ENCODE data around the gene NTN5. TPM values are rescaled to one million over a fixed set of nuclear protein-coding genes. Genes with fewer than 3 reads are reported as not detected.
A peak's percentile ranks its signal among the peaks of the same experiment; 100 is the strongest.

Gene NTN5
- total and polyA plus RNA-seq, 10 of the 15 experiments (the other 5 are each of a cell fraction or from before 2014, with no cell fraction given) = 0.07 to 0.22 TPM; not detected in 8

DNA sequence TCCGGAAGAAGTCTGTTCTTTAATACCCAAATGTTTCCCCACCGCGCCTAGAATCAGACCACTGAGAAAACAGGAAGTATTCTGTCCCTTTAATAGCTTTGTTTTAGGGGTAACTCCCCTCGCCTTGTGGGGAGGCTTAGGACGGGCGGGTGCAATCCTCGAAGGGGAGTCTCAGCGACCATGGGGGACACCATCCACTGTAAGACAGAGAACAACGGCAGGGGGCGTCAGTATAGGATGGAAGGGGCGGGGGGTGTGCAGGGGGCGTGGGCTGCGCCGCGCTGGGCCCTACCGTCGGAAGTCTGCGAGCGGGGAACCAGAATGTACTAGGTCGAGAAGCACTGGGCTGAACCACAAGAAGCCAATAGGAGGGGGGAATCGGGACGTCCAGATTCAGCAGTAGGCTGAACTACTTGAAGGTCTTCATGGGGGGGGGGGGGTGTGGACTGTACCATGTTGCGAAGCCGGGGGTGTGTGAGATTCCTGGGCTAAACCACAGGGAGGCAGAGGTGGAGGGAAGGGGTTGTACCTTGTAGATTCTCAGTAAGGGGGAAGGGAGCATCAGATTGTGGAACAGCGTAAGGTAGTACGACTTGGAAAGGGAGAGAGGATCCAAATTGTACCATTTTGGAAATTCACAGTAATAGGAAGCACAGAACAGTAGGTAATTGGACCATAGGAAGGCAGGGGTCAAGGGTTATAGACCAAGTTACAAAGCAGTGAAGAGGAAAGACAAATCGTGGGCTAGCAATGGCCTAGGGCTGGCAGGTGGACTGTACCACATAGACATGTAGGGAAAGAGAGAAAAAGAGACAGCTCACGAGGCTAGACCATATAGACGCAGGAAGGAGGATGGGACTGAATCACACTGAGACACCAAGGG is 34.6 kb downstream of the NTN5 start (continued):
- TF ChIP-seq, protein P1, sequence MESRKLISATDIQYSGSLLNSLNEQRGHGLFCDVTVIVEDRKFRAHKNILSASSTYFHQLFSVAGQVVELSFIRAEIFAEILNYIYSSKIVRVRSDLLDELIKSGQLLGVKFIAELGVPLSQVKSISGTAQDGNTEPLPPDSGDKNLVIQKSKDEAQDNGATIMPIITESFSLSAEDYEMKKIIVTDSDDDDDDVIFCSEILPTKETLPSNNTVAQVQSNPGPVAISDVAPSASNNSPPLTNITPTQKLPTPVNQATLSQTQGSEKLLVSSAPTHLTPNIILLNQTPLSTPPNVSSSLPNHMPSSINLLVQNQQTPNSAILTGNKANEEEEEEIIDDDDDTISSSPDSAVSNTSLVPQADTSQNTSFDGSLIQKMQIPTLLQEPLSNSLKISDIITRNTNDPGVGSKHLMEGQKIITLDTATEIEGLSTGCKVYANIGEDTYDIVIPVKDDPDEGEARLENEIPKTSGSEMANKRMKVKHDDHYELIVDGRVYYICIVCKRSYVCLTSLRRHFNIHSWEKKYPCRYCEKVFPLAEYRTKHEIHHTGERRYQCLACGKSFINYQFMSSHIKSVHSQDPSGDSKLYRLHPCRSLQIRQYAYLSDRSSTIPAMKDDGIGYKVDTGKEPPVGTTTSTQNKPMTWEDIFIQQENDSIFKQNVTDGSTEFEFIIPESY (IDR thresholded peaks at IDR 0.05) = no peak; the same call in 1 of the 2 replicates
- TF ChIP-seq ZNF207 (IDR thresholded peaks at IDR 0.05; ENCODE audit: borderline replicate concordance) = 0 out of 2 replicates have a peak, but pooled peaks have one; percentile 47
- TF ChIP-seq RBBP5 (conservative IDR thresholded peaks at IDR 0.05) = no peak

DNA sequence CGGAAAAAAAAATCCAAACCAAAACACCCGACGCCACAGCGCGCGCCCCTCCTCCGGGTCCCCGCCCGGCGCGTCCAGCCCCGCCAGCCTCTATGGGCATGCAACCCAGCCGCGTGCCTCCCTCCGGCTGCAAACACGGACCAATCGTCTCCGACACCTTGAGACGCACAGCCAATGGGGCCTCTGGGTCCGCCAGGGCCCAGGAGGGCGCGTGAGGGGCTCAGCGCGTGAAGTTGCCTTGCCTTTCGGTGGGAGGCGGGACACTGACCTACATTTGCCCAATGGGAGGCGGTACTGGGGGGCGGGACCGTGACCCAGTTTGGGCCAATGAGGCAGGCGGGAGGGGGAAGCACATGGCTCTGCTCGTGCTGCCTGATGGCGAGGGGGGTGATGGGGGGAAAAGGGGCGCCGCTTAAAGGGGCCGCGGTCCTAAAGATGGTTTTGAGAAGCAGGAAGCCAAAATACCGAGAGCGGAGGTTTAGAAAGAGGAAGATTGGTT is 35.3 kb downstream of the NTN5 start:
- ChIA-PET RAD21 (ENCODE audit: unreplicated experiment) (interaction anchor here (0.9 to 1.3 kb wide), 2 partner anchors 19 to 356 kb away, joined by 3 to 5 read pairs; partner anchors contain the start of genes GYS1, RPL18, RUVBL2 and SPHK2), SMC1A (ENCODE audit: uncharacterized antibody, unreplicated experiment) (interaction anchor here (1.0 to 1.3 kb wide), 2 partner anchors 8 to 37 kb away, joined by 3 to 4 read pairs; partner anchors contain the start of gene CA11), CTCF (interaction anchor here (1.0 to 1.2 kb wide), 2 partner anchors 8 to 37 kb away, joined by 3 to 5 read pairs; partner anchors contain the start of gene CA11), POLR2A (interaction anchor here (0.6 to 1.7 kb wide), 6 partner anchors 10 to 328 kb away, joined by 3 to 5 read pairs (median 3); partner anchors contain the start of genes FTL, RPL18 and SPHK2)
- Histone ChIP-seq H3K79me2 (ENCODE audit: control insufficient read depth, insufficient read depth, low read length) (peaks cover 5% of the 10 kb centered on the region), H3K27ac (ENCODE audit: control insufficient read depth, insufficient read depth) (peak overlapping the region; percentile 93), H4K20me1 (ENCODE audit: control insufficient read depth, insufficient read depth) (no peaks in the 10 kb centered on the region), H3K9ac (ENCODE audit: control insufficient read depth, insufficient read depth, low read length) (peak overlapping the region; percentile 72), H3K4me2 (ENCODE audit: control insufficient read depth, insufficient read depth) (peak overlapping the region; percentile 86), H3K4me1 (ENCODE audit: control insufficient read depth, insufficient read depth, low read length) (peaks cover 28% of the 10 kb centered on the region), H3K4me3 (peak overlapping the region; percentile 89), H2AFZ (ENCODE audit: control insufficient read depth, low read depth, low read length) (peak overlapping the region; percentile 71), H3K27me3 (replicated peaks in 1 of 2; ENCODE audit: control insufficient read depth in 2 of 2, insufficient read depth in 2 of 2, low read length in 1 of 2) (no peaks in the 10 kb centered on the region), H3K9me3 (replicated peaks; ENCODE audit: control insufficient read depth, insufficient read depth, low read length) (no peaks in the 10 kb centered on the region), H3K36me3 (ENCODE audit: control insufficient read depth in 2 of 2, insufficient read depth in 2 of 2, low read length in 1 of 2) (no peaks in the 10 kb centered on the region)
- FAIRE-seq = peak; percentile 98
- in situ Hi-C loops (cut with MboI) = loop anchor here (25.0 kb wide), 1 partner anchor 1250 kb away; the partner anchor contains the start of genes AKT1S1, IL4I1 and TBC1D17
- peak; percentile 96 for DNase-seq (ENCODE audit: low read depth, low spot score)
- intact Hi-C loops (cut with micrococcal nuclease; ENCODE audit: unreplicated experiment) = loop anchor here (10.0 kb wide), 1 partner anchor 327 kb away; the partner anchor contains the start of gene FTL
- no TSS peak for BruUV-seq (replicated peaks)
- peak; percentile 85 for ATAC-seq
- WGBS (ENCODE audit: insufficient coverage, insufficient replicate concordance, low lambda C conversion rate, missing lambda C conversion rate) = under 1% methylated on average over 37 of the region's 38 CpGs
- TF ChIP-seq, protein P2, sequence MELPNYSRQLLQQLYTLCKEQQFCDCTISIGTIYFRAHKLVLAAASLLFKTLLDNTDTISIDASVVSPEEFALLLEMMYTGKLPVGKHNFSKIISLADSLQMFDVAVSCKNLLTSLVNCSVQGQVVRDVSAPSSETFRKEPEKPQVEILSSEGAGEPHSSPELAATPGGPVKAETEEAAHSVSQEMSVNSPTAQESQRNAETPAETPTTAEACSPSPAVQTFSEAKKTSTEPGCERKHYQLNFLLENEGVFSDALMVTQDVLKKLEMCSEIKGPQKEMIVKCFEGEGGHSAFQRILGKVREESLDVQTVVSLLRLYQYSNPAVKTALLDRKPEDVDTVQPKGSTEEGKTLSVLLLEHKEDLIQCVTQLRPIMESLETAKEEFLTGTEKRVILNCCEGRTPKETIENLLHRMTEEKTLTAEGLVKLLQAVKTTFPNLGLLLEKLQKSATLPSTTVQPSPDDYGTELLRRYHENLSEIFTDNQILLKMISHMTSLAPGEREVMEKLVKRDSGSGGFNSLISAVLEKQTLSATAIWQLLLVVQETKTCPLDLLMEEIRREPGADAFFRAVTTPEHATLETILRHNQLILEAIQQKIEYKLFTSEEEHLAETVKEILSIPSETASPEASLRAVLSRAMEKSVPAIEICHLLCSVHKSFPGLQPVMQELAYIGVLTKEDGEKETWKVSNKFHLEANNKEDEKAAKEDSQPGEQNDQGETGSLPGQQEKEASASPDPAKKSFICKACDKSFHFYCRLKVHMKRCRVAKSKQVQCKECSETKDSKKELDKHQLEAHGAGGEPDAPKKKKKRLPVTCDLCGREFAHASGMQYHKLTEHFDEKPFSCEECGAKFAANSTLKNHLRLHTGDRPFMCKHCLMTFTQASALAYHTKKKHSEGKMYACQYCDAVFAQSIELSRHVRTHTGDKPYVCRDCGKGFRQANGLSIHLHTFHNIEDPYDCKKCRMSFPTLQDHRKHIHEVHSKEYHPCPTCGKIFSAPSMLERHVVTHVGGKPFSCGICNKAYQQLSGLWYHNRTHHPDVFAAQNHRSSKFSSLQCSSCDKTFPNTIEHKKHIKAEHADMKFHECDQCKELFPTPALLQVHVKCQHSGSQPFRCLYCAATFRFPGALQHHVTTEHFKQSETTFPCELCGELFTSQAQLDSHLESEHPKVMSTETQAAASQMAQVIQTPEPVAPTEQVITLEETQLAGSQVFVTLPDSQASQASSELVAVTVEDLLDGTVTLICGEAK (IDR thresholded peaks at IDR 0.05; ENCODE audit: borderline replicate concordance) = no peak; the same call in 1 of the 2 replicates
- no peak for TF ChIP-seq RELA (IDR thresholded peaks at IDR 0.05; ENCODE audit: borderline replicate concordance, partially characterized antibody)
- TF ChIP-seq NFXL1 (IDR thresholded peaks at IDR 0.05; ENCODE audit: borderline replicate concordance) = no peak
- TF ChIP-seq CREB1 (IDR thresholded peaks at IDR 0.05; ENCODE audit: low read depth) = peak; percentile 73
- peak; percentile 34 for TF ChIP-seq MYC (IDR thresholded peaks at IDR 0.05; ENCODE audit: insufficient read depth, insufficient read length, insufficient replicate concordance, low read length, severe bottlenecking)
- no peak; a peak in 1 of 4 replicates for TF ChIP-seq IKZF2 (IDR thresholded peaks at IDR 0.05)
- no peak for TF ChIP-seq BRCA1 (IDR thresholded peaks at IDR 0.05; ENCODE audit: low read depth, low read length)
- TF ChIP-seq SRF (IDR thresholded peaks at IDR 0.05; ENCODE audit: low read depth in 2 of 2, low read length in 2 of 2) = peak; percentile 4 to 15; a peak in 1 of 4 replicates
- TF ChIP-seq SIX5 (IDR thresholded peaks at IDR 0.05; ENCODE audit: low read depth, low read length, severe bottlenecking) = no peak
- TF ChIP-seq FOS (IDR thresholded peaks at IDR 0.05; ENCODE audit: borderline replicate concordance, extremely low read depth, insufficient read length) = peak; percentile 74
- TF ChIP-seq PAX8 (IDR thresholded peaks at IDR 0.05) = no peak

Measured in GM12878 (cell line).